GM23338 (cell line): ENCODE results near the gene RFX8. TPM values are rescaled to one million over a fixed set of nuclear protein-coding genes. Genes with fewer than 3 reads are reported as not detected.
"Not testable (repeated sequence)": the region's sequence is repeated elsewhere in the genome, so short reads cannot be mapped to it uniquely, and the experiment has no call there.

ENCODE experiments used
- ATAC-seq: fragments of 200-7000 bp; cut with Tn5 transposase; 3 replicates; pipeline ENCODE4 v1.9.1; 2020
- DNase-seq: peaks from one replicate; pipeline ENCODE4 v3.0.0-alpha.2; 2015; ENCODE audit warnings: low spot score
- H2AFZ ChIP-seq: fragments of 200-600 bp; sonication (generic); 2 replicates; pipeline ENCODE4 v1.8.0; 2016; ENCODE audit warnings: antibody characterized with exemption, mild to moderate bottlenecking, moderate library complexity
- H3F3A ChIP-seq: fragments of 200-600 bp; sonication (generic); replicated peaks from 2 replicates; pipeline ENCODE4 v1.8.0; 2017; ENCODE audit warnings: antibody characterized with exemption, mixed run types, low read depth
- H3K27ac ChIP-seq: fragments of 200-600 bp; sonication (generic); 2 replicates; pipeline ENCODE4 v1.6.1; 2016; ENCODE audit warnings: low read depth
- H3K27me3 ChIP-seq: fragments of 200-600 bp; sonication (generic); 2 replicates; pipeline ENCODE4 v1.8.0; 2016; ENCODE audit warnings: mild to moderate bottlenecking, mixed run types, moderate library complexity; ENCODE audit not compliant: insufficient read depth
- H3K36me3 ChIP-seq: fragments of 200-600 bp; sonication (generic); 2 replicates; pipeline ENCODE4 v1.8.0; 2016; ENCODE audit warnings: mild to moderate bottlenecking; ENCODE audit not compliant: insufficient read depth
- H3K4me1 ChIP-seq: fragments of 200-600 bp; sonication (generic); 2 replicates; pipeline ENCODE4 v1.8.0; 2016; ENCODE audit warnings: mild to moderate bottlenecking, moderate library complexity; ENCODE audit not compliant: insufficient read depth
- H3K4me2 ChIP-seq: fragments of 200-600 bp; sonication (generic); 2 replicates; pipeline ENCODE4 v1.7.1; 2017; ENCODE audit warnings: mixed run types
- H3K4me3 ChIP-seq: fragments of 200-600 bp; sonication (generic); 2 replicates; pipeline ENCODE4 v1.6.1; 2016; ENCODE audit warnings: mixed run types
- H3K79me2 ChIP-seq: fragments of 200-600 bp; sonication (generic); replicated peaks from 2 replicates; pipeline ENCODE4 v1.8.0; 2017; ENCODE audit warnings: mild to moderate bottlenecking; ENCODE audit not compliant: insufficient read depth
- H3K9me2 ChIP-seq: fragments of 200-600 bp; sonication (generic); 2 replicates; pipeline ENCODE4 v1.8.0; 2017; ENCODE audit not compliant: insufficient read depth
- H4K20me1 ChIP-seq: fragments of 200-600 bp; sonication (generic); replicated peaks from 2 replicates; pipeline ENCODE4 v1.8.0; 2017; ENCODE audit warnings: mild to moderate bottlenecking; ENCODE audit not compliant: insufficient read depth
- H3K27ac Mint-ChIP-seq: 2 replicates; pipeline ENCODE4 v1.8.0; 2020; ENCODE audit warnings: inconsistent platforms, mild to moderate bottlenecking, moderate library complexity, mixed read lengths
- H3K27me3 Mint-ChIP-seq: 3 replicates; pipeline ENCODE4 v1.8.0; 2022; ENCODE audit warnings: low read depth, mild to moderate bottlenecking, moderate library complexity, mixed read lengths, inconsistent platforms; ENCODE audit not compliant: insufficient read depth, poor library complexity
- H3K36me3 Mint-ChIP-seq: 3 replicates; pipeline ENCODE4 v1.8.0; 2021; ENCODE audit warnings: low read depth, mild to moderate bottlenecking, inconsistent platforms, moderate library complexity, mixed read lengths
- H3K4me1 Mint-ChIP-seq: 3 replicates; pipeline ENCODE4 v1.8.0; 2020; ENCODE audit warnings: mild to moderate bottlenecking, inconsistent platforms, mixed read lengths
- H3K4me3 Mint-ChIP-seq: 3 replicates; pipeline ENCODE4 v1.8.0; 2021; ENCODE audit warnings: moderate library complexity, mild to moderate bottlenecking, inconsistent platforms, mixed read lengths
- H3K9me3 Mint-ChIP-seq: 3 replicates; pipeline ENCODE4 v1.8.0; 2020; ENCODE audit warnings: moderate library complexity, mild to moderate bottlenecking, inconsistent platforms, mixed read lengths
- CREB1 ChIP-seq: fragments of 250-450 bp; sonication (Bioruptor Pico); IDR thresholded peaks from 2 replicates; pipeline ENCODE4 v1.5.0; 2020; ENCODE audit warnings: low read depth, mild to moderate bottlenecking, moderate library complexity
- EZH2 ChIP-seq: fragments of 200-600 bp; sonication (generic); IDR thresholded peaks from one replicate; pipeline ENCODE4 v1.8.0; 2017; ENCODE audit warnings: antibody characterized with exemption, mild to moderate bottlenecking, low read depth; ENCODE audit not compliant: unreplicated experiment
- NANOG ChIP-seq: IDR thresholded peaks from 2 replicates; pipeline ENCODE4 v1.6.1; 2016; ENCODE audit warnings: antibody characterized with exemption, borderline replicate concordance
- ZNF462 ChIP-seq: fragments of 250-450 bp; sonication (Bioruptor Pico); IDR thresholded peaks from 2 replicates; pipeline ENCODE4 v1.5.0; 2020; ENCODE audit warnings: mild to moderate bottlenecking, moderate library complexity
- polyA plus RNA-seq: library from polyadenylated mRNA; unstranded; fragments of >200 nt; fragmentation: Nextera tagmentation; extraction: Ambion mirVana; gene quantifications from 2 replicates; pipeline ENCODE4 v1.2.1, GENCODE V29; 2016
- total RNA-seq: library from RNA; depleted of rRNA; stranded (reverse); fragments of >200 nt; shearing (Covaris generic); gene quantifications from 2 replicates; pipeline ENCODE4 v1.2.3, GENCODE V29; 2014

RFX8 gene
- total and polyA plus RNA-seq, 2 experiments from 2014 or later, result 0.65 to 1.5 TPM

- H3K9me2 ChIP-seq, result no peaks in the 10 kb centered on the region
- H3K4me3 Mint-ChIP-seq, result no peak overlapping the region
Observed at GRCh38 chr2:101461381-101461780, 13.5 kb downstream of the RFX8 start.

GRCh38 chr2:101454408-101454807 lies 20.5 kb downstream of the RFX8 start:
- not testable (repeated sequence) for H3K27me3 Mint-ChIP-seq, H3F3A ChIP-seq, H3K4me1 Mint-ChIP-seq, H3K79me2 ChIP-seq, H3K27me3 ChIP-seq, H3K36me3 ChIP-seq, H2AFZ ChIP-seq, H3K9me2 ChIP-seq, H3K4me1 ChIP-seq, H3K36me3 Mint-ChIP-seq, H3K9me3 Mint-ChIP-seq, H3K27ac ChIP-seq, H3K27ac Mint-ChIP-seq, H4K20me1 ChIP-seq, DNase-seq, H3K4me2 ChIP-seq, ATAC-seq, H3K4me3 ChIP-seq, H3K4me3 Mint-ChIP-seq

More at GRCh38 chr2:101461381-101461780, 13.5 kb downstream of the RFX8 start:
- no peaks in the 10 kb centered on the region for H3F3A ChIP-seq
- Mint-ChIP-seq H3K27me3 (peaks cover 2% of the 10 kb centered on the region), H3K36me3 (no peaks in the 10 kb centered on the region), H3K4me1 (peaks cover 5% of the 10 kb centered on the region), H3K9me3 (no peaks in the 10 kb centered on the region), H3K27ac (no peak overlapping the region)
- H3K4me1 ChIP-seq, result no peaks in the 10 kb centered on the region
- no peaks in the 10 kb centered on the region for H3K27me3 ChIP-seq
- TF ChIP-seq CREB1 (CRISPR knock-in tag), result no peak
- TF ChIP-seq NANOG, result no peak
- TF ChIP-seq ZNF462 (CRISPR knock-in tag), result no peak
- no peak for TF ChIP-seq EZH2
- H4K20me1 ChIP-seq, result no peaks in the 10 kb centered on the region
- no peak overlapping the region for H2AFZ ChIP-seq
- no peak for DNase-seq
- H3K79me2 ChIP-seq, result no peaks in the 10 kb centered on the region
- no peak overlapping the region for H3K4me3 ChIP-seq
- H3K27ac ChIP-seq, result no peak overlapping the region
- no peak overlapping the region for H3K4me2 ChIP-seq
- ATAC-seq, result no peak
- H3K36me3 ChIP-seq, result no peaks in the 10 kb centered on the region
